Body of pancreas (tissue), 4 donors: ENCODE measurements around the gene HORMAD1. TPM values are rescaled to one million over a fixed set of nuclear protein-coding genes. Genes with fewer than 3 reads are reported as not detected.

Source experiments
- ATAC-seq: fragments of 150-250 bp; one replicate; pipeline ENCODE4 v1.9.1; 2016
- DNase-seq, 4 donors: peaks; one replicate each; pipeline ENCODE4 v3.0.0-alpha.2; 2019
- H3K27ac ChIP-seq, 4 donors: fragments of 200-600 bp; sonication (generic); 1 replicate in 3 of 4; 2 replicates in 1 of 4; pipeline versions ENCODE4 v1.5.1 to v1.6.1; 2016 to 2019; ENCODE audit warnings: mild to moderate bottlenecking in 1 of 4, mixed read lengths in 1 of 4, moderate library complexity in 1 of 4
- H3K27me3 ChIP-seq, 2 donors: fragments of 200-600 bp; sonication (generic); one replicate each; pipeline ENCODE4 v1.6.0; 2016; ENCODE audit warnings: mild to moderate bottlenecking in 1 of 2
- H3K36me3 ChIP-seq, 2 donors: fragments of 200-600 bp; sonication (generic); replicated peaks in 1 of 2; 2 replicates each; pipeline ENCODE4 v1.5.1; 2016; ENCODE audit warnings: low read depth in 2 of 2; ENCODE audit not compliant: insufficient read depth in 1 of 2
- H3K4me1 ChIP-seq: fragments of 200-600 bp; sonication (generic); one replicate; pipeline ENCODE4 v1.6.0; 2016
- H3K4me3 ChIP-seq, 2 donors: fragments of 200-600 bp; sonication (generic); 1 replicate in 1 of 2; 2 replicates in 1 of 2; pipeline ENCODE4 v1.5.1; 2016 to 2019
- H3K9me3 ChIP-seq, 3 donors: fragments of 200-600 bp; sonication (generic); 1 replicate in 2 of 3; 2 replicates in 1 of 3; pipeline ENCODE4 v1.5.1; 2016
- POLR2A ChIP-seq, 3 donors: fragments of 450-650 bp; IDR thresholded peaks; one replicate each; pipeline ENCODE4 v1.6.1; 2016; ENCODE audit warnings: antibody characterized with exemption in 3 of 3, mild to moderate bottlenecking in 2 of 3
- WGBS, 2 donors: methylation state at CpG; one replicate each; pipeline ENCODE4 v1.1.5; 2017; 5-methylcytosine and 5-hydroxymethylcytosine counted together
- intact Hi-C: fragments of 100-400 bp; cut with DNase I; formaldehyde crosslinking; loops from one replicate; pipeline ENCODE4 v1.15.1; 2023
- total RNA-seq, 2 donors: library from RNA; depleted of rRNA; stranded (reverse); fragments of >200 nt; gene quantifications; one replicate each; pipeline ENCODE4 v1.1.0, GENCODE V29; 2016
- TF ChIP-seq, protein P1 (sequence below), 7 experiments: fragments of 450-650 bp in 4 of 7; fragments of 200-600 bp in 3 of 7; sonication (generic) in 3 of 7; IDR thresholded peaks; one replicate each; pipeline ENCODE4 v1.5.1; 2016 to 2019; ENCODE audit warnings: antibody characterized with exemption in 7 of 7

HORMAD1 gene
- total RNA-seq, 2 donors from 2014 or later: not detected

DNA sequence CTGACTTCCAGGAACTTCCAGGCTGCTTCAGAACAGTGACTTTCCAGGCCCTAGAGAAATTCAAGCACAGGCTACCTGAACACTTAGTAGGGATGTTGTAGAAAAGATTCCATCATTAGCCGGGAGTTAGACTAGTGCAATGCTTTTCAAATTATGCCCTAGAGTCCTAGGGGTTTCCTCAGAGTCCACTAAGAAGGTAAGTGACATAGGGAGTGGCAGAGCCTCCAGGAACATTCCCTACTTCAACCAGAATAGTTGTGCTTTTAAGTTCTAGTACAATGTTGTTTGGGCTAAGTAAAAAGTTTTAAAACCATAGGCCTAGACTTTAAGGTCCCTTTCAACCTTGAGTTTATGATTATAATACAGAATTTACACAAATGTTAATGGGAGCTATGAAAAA is 14.6 kb downstream of the HORMAD1 start:
- TF ChIP-seq POLR2A (IDR thresholded peaks at IDR 0.05): no peak
- TF ChIP-seq, protein P1, sequence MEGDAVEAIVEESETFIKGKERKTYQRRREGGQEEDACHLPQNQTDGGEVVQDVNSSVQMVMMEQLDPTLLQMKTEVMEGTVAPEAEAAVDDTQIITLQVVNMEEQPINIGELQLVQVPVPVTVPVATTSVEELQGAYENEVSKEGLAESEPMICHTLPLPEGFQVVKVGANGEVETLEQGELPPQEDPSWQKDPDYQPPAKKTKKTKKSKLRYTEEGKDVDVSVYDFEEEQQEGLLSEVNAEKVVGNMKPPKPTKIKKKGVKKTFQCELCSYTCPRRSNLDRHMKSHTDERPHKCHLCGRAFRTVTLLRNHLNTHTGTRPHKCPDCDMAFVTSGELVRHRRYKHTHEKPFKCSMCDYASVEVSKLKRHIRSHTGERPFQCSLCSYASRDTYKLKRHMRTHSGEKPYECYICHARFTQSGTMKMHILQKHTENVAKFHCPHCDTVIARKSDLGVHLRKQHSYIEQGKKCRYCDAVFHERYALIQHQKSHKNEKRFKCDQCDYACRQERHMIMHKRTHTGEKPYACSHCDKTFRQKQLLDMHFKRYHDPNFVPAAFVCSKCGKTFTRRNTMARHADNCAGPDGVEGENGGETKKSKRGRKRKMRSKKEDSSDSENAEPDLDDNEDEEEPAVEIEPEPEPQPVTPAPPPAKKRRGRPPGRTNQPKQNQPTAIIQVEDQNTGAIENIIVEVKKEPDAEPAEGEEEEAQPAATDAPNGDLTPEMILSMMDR (IDR thresholded peaks at IDR 0.05): no peak

DNA sequence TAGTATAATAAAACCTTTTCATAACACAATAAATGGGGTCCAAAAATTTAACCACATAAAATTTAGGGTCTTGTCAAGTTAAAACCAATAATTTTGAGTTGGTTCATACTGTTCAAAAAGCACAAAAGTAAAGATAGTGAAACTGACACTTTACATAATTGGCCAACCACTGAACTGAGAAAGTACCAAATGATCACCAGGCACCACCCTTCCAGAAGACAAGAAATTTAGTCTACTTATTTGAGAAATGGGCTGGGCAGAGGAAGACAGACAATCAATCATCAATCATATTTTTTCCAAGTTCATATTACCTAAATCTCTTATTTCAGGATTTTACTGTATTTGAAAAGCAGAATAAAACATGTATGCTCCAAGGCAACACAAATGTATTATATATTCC is 17.3 kb downstream of the HORMAD1 start:
- Histone ChIP-seq H3K36me3 (no peaks in the 10 kb centered on the region), H3K4me1 (no peaks in the 10 kb centered on the region), H3K27me3 (no peaks in the 10 kb centered on the region), H3K9me3 (no peaks in the 10 kb centered on the region), H3K4me3 (no peak overlapping the region), H3K27ac (no peak overlapping the region)
- intact Hi-C loops: no loop called here
- DNase-seq (no peak), ATAC-seq (no peak)
- no peak for TF ChIP-seq POLR2A (IDR thresholded peaks at IDR 0.05)
- TF ChIP-seq, protein P1 (IDR thresholded peaks at IDR 0.05): no peak

More for the DNA sequence above, 14.6 kb downstream of the HORMAD1 start:
- WGBS, 2 donors: 80 to 81% methylated on average over 1 of the region's 1 CpG
- H3K4me1 ChIP-seq: no peaks in the 10 kb centered on the region
- H3K27me3 ChIP-seq: no peaks in the 10 kb centered on the region
- no peak for ATAC-seq
- no peaks in the 10 kb centered on the region for H3K9me3 ChIP-seq
- intact Hi-C loops: no loop called here
- H3K36me3 ChIP-seq: no peaks in the 10 kb centered on the region
- no peak overlapping the region for H3K27ac ChIP-seq
- no peak for DNase-seq
- H3K4me3 ChIP-seq: no peak overlapping the region

DNA sequence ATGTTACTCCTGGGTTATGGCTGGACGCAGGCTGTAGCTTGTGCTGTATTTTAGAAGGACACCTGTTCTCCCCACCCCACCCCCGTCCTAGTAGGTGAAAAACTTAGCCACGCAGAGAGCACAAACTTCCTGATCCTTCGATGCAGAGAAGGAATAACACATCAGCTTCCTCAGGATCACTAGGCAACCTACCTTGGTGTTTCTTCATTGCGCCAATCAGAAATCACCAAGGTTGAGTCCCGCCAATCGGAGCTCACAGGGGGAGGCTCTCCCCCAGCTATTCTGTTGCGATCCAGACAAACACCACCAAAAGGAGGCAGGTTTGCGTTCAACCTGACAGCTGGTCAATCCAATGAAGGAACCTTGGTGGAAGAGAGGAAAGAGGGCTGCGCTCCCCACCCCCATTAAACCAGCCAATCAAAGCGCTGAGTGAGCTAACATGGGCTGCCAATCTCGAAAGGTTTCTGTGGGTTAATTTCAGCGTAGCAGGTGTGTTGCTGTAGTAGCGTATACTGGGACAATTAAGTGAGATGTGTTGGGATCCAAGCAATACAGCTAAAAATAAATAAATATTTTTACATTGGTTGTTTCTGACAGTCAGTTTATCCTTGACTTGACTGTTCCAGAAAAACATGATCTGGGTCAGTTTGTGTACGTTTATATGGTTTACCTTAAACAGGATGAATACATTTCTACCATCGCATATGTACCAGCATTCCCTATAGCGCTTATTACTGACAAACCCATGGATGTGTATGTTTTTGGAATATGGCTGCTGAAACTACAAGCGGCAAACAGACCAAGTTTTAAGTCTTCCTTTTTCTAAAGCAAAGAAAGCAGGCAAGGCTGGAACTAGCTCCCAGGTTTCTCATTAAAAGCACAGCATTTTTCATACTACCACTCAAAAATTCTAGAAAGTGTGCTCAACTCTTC is 23.4 kb downstream of the HORMAD1 start, which contains the start of gene GOLPH3L:
Gene GOLPH3L (minus strand): TSS at position 160 of the 933 bp plus-strand sequence. CDS start 2,316 bp downstream, outside the sequence.
- intact Hi-C loops: no loop called here
- peak within 1 kb of the TSS; percentile 2 to 43 for H3K4me3 ChIP-seq
- TF ChIP-seq, protein P1 (IDR thresholded peaks at IDR 0.05): peak in 3 of 7 experiments; percentile 8 to 32 (median 23)
- TF ChIP-seq POLR2A (IDR thresholded peaks at IDR 0.05): peak; percentile 53 to 95 (median 94)
- H3K4me1 ChIP-seq: peaks cover 21% of the 10 kb centered on the region
- no peaks in the 10 kb centered on the region for H3K9me3 ChIP-seq
- peak within 1 kb of the TSS; percentile 74 to 92 (median 80) for H3K27ac ChIP-seq
- DNase-seq (peak; percentile 95 to 99 (median 96)), ATAC-seq (peak; percentile 100)
- 1% methylated on average over 18 of the region's 18 CpGs for WGBS, 2 donors
- no peaks in the 10 kb centered on the region for H3K27me3 ChIP-seq
- peaks cover 3 to 8% of the 10 kb centered on the region in 2 donors for H3K36me3 ChIP-seq

DNA sequence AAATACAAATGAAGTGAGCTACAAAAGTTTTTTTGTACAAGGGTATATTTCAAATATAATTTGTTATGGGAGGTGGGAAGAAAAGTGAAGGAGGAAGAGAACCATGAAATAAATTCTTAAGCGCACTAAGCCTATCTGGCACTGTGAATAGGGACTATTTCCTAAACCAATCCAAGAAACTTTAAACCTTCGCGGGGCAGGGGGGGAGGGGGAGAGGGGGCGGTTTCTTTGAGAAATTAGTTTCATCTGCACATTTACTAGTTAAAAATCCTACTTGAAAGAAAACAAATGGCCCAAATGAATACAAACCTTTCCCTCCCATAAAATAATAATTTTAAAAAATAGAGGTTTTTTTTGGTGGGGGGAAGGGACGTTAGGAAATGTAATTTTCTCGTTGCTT is 24.1 kb downstream of the HORMAD1 start:
- H3K27ac ChIP-seq: peak overlapping the region; percentile 59 to 92 (median 80)
- ATAC-seq (peak; percentile 26), DNase-seq (no peak)
- peaks cover 23% of the 10 kb centered on the region for H3K4me1 ChIP-seq
- intact Hi-C loops: no loop called here
- no peaks in the 10 kb centered on the region for H3K9me3 ChIP-seq
- no peaks in the 10 kb centered on the region for H3K27me3 ChIP-seq
- TF ChIP-seq POLR2A (IDR thresholded peaks at IDR 0.05): no peak
- TF ChIP-seq, protein P1 (IDR thresholded peaks at IDR 0.05): no peak
- H3K4me3 ChIP-seq: peak overlapping the region; percentile 2 to 43
- H3K36me3 ChIP-seq: peaks cover 3 to 8% of the 10 kb centered on the region in 2 donors
- WGBS, 2 donors: 1 to 3% methylated on average over 6 of the region's 6 CpGs
